ENCODE data around the gene TMEM258. TPM values are rescaled to one million over a fixed set of nuclear protein-coding genes. Genes with fewer than 3 reads are reported as not detected.

TMEM258 gene
- total RNA-seq, 1 experiment from 2014 or later = 115 TPM

DNA sequence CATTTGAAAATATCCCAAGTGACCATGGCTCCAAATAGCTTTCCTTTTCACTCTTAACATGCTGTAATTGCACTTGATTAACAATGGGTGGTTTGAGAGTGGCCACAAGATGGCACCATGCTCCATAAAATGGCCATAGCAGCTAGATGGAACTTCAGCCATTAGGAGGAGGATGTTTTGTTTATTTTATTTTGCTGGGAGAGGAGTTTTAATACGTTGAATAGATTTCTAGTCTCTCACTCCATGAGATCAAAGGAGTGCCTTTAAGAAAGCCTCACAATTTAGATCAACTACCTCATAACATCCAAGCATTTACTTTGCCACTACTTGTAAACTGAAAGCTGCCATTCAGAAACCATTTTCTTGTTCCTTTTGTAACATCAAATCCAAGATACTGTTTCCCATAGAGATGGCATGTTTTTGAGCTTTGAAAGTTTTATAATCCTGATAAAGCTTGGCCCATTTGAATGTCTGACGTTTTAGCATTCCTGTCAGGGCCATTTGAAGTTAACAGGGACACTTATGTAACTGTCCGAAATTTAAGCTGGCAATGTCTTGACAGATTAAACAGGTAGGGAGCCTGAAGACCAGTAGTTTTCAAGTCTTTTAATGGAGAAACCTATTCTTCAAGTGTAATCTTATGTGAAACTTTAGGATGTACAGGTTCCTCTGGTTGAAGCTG lies 5.0 kb upstream of the TMEM258 start:
- peak; percentile 77 for DNase-seq (ENCODE audit: low spot score)

DNA sequence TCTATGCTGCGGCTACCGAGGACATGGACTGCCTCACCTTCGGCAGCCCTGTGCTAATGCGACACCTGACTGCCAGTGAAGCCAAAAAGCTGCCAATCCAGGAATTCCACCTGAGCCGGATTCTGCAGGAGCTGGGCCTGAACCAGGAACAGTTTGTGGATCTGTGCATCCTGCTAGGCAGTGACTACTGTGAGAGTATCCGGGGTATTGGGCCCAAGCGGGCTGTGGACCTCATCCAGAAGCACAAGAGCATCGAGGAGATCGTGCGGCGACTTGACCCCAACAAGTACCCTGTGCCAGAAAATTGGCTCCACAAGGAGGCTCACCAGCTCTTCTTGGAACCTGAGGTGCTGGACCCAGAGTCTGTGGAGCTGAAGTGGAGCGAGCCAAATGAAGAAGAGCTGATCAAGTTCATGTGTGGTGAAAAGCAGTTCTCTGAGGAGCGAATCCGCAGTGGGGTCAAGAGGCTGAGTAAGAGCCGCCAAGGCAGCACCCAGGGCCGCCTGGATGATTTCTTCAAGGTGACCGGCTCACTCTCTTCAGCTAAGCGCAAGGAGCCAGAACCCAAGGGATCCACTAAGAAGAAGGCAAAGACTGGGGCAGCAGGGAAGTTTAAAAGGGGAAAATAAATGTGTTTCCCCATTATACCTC lies 3.6 kb upstream of the TMEM258 start:
- no peak for DNase-seq (ENCODE audit: low spot score)

DNA sequence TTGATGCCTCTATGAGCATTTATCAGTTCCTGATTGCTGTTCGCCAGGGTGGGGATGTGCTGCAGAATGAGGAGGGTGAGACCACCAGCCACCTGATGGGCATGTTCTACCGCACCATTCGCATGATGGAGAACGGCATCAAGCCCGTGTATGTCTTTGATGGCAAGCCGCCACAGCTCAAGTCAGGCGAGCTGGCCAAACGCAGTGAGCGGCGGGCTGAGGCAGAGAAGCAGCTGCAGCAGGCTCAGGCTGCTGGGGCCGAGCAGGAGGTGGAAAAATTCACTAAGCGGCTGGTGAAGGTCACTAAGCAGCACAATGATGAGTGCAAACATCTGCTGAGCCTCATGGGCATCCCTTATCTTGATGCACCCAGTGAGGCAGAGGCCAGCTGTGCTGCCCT lies 3.1 kb upstream of the TMEM258 start:
- no peak for DNase-seq (ENCODE audit: low spot score)

GRCh38 chr11:61794579-61794978 lies 2.2 kb upstream of the TMEM258 start:
- DNase-seq (ENCODE audit: low spot score) = no peak

GRCh38 chr11:61793829-61794204 lies 1.4 kb upstream of the TMEM258 start:
- DNase-seq (ENCODE audit: low spot score) = no peak

DNA sequence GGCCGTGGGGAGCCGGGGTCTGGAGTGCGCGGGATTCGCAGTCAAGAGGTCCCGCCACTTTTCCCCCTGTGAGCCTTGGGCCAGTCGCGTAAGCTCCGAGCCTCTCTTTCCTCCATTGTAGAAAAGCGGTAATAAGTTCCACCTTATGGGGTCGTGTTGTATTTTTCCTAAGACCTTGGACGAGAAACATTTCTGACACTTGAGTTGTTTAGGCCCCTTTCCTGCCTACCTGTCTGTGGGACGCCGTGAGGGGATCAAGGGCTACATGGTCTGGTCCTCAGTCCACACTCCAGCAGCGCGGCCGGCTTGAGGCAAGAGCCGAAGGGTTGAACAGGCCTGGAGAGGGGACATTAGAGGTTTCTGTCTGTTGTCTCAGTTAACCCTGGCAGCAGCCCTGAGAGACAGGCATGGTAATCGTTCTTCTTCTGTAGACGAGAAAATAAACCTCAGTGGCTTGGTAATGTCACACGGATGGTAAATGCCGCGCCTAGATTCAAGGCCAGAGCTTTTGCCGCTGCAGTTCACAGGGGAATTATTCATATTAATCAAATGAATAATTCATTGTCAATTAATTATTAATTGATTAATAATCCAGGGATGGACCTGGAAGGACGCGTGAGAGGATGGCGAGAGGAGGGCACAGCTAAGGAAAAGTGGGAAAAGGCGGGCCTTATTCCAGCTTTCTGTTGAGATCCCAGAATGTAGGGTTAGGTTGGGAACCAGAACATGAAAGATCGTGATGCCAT lies 857 bp upstream of the TMEM258 start:
- DNase-seq (ENCODE audit: low spot score) = peak; percentile 14

- DNase-seq (ENCODE audit: low spot score) = peak; percentile 85
These were observed 576 bp downstream of the TMEM258 start for GRCh38 chr11:61791737-61792309.

DNA sequence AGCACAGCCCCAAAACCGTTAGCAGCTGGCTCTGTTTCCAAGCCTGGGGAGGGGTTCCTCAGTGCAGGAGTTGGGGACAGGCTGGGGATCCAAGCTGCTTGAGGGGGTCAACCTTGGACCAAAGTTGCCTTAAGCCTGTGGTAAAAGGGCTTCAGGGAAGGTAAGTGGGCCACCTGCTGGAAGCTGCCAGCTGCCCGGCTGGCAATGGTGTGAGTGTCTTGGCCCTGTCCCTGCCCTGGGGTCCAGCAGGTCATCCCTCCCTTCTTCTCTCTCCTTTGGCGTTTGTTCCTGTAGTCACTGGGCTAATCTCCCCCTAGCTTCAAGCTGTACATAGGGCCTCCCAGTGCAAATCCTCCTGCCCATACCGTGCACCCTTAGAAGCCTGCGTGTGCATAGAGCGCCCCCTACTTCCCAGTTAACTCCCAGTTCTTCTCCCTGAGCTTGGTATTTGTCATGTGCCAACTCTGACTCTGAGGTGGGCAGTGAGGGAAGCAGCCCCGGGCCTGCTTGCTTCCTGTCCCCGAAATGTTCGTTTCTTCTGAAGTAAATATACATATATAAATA lies 4.4 kb downstream of the TMEM258 start:
- DNase-seq (ENCODE audit: low spot score) = peak; percentile 28

GRCh38 chr11:61785837-61786402 lies 6.5 kb downstream of the TMEM258 start:
- DNase-seq (ENCODE audit: low spot score) = no peak

DNA sequence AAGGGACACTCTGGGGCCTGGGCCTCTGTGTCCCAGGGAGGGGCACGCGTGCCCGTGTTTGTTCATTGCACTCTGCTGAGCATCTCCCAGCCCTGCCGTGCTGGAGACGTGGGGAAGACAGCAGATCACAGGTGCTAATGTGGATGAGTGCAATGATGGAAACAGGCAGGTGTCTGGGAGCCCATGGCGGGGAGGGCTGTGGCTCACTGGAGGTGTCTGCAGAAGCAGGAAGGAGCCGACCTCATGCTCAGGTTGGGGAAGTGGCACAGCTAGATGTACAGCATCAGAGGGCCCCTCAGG lies 7.9 kb downstream of the TMEM258 start:
- DNase-seq (ENCODE audit: low spot score) = no peak

- no peak for DNase-seq (ENCODE audit: low spot score)
These were observed 8.5 kb downstream of the TMEM258 start for GRCh38 chr11:61783717-61784505.

GRCh38 chr11:61782841-61783240 lies 9.6 kb downstream of the TMEM258 start:
- no peak for DNase-seq (ENCODE audit: low spot score)

DNA sequence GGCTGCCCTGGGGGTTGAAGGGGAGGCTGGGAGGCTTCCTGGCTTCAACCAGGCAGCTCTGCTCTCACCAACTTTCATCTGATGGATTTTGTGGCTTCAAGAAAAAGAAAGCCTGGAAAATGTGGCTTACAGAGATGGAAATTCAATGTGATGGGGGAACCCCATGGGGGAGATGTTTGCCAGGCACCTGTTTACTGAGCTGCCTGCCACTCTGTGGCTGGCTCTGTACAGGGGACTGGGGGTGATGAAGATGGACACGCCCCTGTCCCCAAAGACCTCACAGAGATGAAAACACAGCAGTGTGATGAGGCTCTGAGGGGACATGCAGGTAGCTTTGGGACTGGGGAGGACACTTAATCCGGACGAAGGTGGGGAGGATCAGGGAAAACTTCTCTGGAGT lies 10.1 kb downstream of the TMEM258 start:
- no peak for DNase-seq (ENCODE audit: low spot score)

DNA sequence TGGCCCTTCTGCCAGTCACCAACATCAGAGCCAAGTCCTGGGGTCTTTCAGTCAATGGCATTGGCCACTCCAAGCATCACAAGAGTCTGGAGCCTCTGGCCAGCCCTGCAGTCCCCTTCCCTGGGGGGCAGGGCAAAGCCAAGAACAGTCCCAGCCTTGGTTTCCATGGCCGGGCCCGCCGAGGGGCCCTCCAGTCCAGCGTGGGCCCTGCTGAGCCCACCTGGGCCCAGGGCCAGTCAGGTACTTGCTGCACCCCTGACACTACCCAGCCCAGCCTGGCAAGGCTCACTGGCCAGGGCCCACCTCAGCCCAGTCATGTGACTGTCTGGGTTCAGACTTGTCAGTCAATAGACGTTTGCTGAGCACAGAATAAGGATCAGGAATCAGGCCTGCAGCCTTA lies 10.8 kb downstream of the TMEM258 start:
- DNase-seq (ENCODE audit: low spot score) = no peak

GRCh38 chr11:61780581-61781162 lies 11.7 kb downstream of the TMEM258 start:
- DNase-seq (ENCODE audit: low spot score) = no peak

DNA sequence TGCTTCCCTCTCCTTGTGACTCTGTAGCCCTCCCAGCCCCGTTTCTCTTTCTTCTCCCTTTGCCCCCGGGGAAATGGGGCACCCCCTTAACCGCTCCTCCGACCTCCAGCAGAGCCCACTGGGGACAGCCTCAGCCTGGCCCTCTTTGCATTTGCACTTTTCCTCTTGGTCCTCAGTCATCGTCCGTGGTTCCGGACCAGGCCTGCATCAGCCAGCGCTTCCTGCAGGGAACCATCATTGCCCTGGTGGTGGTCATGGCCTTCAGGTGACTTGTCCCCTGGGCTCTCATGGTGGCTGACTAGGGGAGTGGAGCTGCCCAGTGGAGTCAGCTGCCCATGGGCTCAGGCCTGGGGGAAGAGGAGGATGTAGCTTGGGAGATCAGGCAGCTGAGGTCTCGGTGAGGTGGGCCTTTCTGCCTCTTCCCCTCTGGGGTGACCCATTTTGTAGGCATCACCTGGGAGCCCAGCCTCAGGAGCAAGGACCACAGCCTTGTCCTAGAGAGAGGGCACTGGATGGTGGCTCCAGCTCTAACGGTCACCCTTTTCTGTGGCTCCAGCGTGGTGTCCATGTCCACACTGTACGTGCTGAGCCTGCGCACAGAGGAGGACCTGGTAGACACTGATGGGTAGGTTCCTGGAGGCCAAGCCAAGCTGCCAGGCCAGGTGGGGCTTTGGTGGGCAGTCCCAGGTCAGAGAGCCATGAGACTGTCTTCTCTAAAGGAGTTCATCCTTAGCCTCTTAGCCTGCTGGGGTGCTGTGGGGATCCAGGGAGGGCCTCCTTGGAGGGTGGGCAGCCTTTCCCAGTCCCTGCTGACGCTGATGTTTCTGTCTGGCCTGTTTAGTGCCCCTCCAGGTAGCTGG lies 12.5 kb downstream of the TMEM258 start:
- DNase-seq (ENCODE audit: low spot score) = no peak

DNA sequence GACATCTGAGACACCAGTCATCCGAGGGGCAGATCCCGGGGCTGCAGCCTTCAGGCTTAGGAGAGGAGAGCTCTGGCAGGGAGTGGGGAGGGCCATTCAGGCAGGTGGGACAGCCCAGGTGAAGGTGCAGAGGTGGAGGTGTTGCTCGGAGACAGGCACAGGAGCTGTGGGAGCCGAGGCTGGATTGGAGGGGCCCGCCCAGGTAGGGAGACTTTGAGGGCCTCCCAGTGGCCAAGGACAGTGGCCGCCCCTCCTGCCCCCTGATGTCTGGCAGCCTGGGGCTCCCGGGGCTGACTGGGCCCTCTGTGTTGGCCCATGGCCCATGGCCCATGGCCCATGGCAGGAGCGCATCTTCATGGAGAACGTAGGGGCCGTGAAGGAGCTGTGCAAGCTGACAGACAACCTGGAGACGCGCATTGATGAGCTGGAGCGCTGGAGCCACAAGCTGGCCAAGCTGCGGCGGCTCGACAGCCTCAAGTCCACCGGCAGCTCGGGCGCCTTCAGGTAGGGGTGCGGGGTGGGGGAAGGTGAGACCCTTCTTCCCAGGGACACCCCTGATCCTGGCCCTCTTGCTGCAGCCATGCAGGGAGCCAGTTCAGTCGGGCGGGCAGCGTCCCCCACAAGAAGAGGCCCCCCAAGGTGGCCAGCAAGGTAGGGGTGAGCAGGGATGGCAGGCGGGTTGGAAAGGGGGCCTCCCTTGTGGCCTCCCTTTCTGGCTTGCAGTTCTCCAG lies 13.3 kb downstream of the TMEM258 start:
- no peak for DNase-seq (ENCODE audit: low spot score)

DNA sequence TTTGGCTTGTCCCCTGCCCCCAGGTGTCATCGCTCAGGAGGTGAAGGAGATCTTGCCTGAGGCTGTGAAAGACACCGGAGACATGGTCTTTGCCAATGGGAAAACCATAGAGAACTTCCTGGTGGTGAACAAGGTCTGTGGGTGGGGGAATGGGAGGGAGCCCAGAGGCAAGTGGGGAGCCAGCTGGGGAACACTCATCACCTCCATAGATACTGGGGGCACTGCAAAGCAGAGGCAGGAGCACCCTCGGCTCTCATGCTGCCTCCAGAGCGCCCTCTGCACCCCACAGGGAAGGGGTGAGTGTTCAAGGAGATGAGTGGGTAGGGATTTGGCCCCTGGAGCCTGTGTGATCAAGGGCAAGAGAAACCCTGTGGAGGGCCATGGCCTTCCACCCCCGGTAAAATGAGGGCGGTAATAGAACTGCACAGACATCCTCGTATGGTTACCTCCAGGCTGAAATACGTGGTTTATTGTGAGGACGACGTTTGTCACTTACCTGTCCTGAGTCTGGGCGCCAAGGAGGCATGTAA lies 14.0 kb downstream of the TMEM258 start:
- no peak for DNase-seq (ENCODE audit: low spot score)

Measured in A172 (cell line).